Epithelial cell of proximal tubule (primary cell): ENCODE data around the gene RRM2. TPM values are rescaled to one million over a fixed set of nuclear protein-coding genes. Genes with fewer than 3 reads are reported as not detected.

Experiments used
- DNase-seq: peaks from one replicate; pipeline ENCODE4 v3.0.0-alpha.2; 2011; ENCODE audit warnings: low read depth
- H3K4me3 ChIP-seq: 2 replicates; pipeline ENCODE4 v1.5.1; 2011; ENCODE audit warnings: low read depth, mild to moderate bottlenecking, low read length
- CTCF ChIP-seq: conservative IDR thresholded peaks from 2 replicates; pipeline ENCODE4 v1.5.1; 2012; ENCODE audit warnings: low read depth, mild to moderate bottlenecking, low read length
- total RNA-seq: library from RNA; depleted of rRNA; stranded (reverse); fragments of >200 nt; gene quantifications from 2 replicates; pipeline ENCODE4 v1.2.3, GENCODE V29; 2015

RRM2 gene
- total RNA-seq, 1 donor from 2014 or later = 214 TPM

DNA sequence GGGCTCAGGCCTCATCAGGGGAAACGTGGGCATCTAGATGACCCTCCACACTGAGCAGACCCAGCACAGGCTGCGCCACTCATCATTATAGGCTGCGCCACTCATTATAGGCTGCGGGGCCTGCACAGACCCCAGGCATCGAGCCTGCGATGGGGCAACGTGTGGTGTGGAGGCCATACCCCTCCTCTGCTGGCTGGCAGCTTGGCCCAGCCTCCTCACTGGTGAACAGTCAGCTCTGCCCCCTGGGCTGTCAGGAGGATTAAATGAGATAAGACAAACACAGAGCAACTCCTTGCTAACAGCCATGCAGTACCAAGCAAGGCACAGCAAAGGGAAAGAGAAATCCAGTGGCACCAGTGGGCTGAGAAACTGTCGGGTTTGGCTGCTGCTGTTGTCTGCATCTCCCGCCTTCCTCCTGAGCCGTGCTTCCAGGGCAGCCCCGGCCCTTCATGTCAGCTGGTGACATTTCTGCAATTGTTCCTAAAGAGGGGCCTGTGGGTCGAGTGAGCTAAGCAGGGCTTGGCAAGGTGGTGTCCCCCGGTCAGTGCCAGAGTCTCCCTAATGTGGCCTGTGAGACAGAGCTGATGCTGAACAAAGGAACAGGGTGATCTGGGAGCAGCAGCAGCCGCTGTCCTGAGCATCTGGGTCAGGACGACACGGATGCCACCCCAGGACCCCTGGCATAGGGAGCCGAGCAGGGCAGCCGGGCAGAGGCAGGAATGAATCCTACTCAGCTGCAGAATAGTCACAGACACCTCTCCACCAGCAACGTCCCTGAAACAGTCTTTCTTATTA is 48.7 kb downstream of the RRM2 start:
- TF ChIP-seq CTCF = no peak
- no peak overlapping the region for H3K4me3 ChIP-seq
- no peak for DNase-seq

GRCh38 chr2:10172033-10172871 is 49.7 kb downstream of the RRM2 start:
- H3K4me3 ChIP-seq = no peak overlapping the region
- no peak for DNase-seq
- TF ChIP-seq CTCF = no peak

GRCh38 chr2:10173258-10174005 is 50.9 kb downstream of the RRM2 start:
- DNase-seq = no peak
- no peak overlapping the region for H3K4me3 ChIP-seq
- no peak for TF ChIP-seq CTCF

GRCh38 chr2:10174173-10174572 is 51.6 kb downstream of the RRM2 start:
- no peak overlapping the region for H3K4me3 ChIP-seq
- DNase-seq = no peak
- TF ChIP-seq CTCF = no peak

- no peak for TF ChIP-seq CTCF
- H3K4me3 ChIP-seq = no peak overlapping the region
- DNase-seq = no peak
These were observed 52.9 kb downstream of the RRM2 start for GRCh38 chr2:10175441-10175840.

DNA sequence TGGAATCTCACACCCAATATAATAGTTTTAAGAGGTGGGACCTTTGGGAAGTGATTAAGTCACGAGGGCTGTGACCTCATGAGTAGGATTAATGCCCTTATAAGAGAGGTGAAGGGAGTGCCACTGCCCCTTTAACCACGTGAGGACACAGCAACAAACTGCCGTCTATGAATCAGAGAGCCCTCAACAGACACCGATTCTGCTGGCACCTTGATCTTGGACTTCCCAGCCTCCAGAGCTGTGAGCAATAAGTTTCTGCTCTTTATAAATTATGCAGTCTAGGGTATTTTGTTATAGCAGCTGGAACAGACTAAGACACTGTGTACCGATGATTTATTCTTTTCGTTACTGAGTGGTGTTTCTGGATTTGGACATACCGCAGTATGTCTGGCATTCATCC is 56.2 kb downstream of the RRM2 start:
- DNase-seq = no peak
- TF ChIP-seq CTCF = no peak
- H3K4me3 ChIP-seq = no peak overlapping the region
